MCF 10A (cell line): ENCODE results near the gene CCNL2. TPM values are rescaled to one million over a fixed set of nuclear protein-coding genes. Genes with fewer than 3 reads are reported as not detected.
A peak's percentile ranks its signal among the peaks of the same experiment; 100 is the strongest.

Source experiments
- BruUV-seq: library from RNA; stranded (reverse); fragments of 400-500 nt; replicated peaks from 2 replicates; lab custom pipeline; 2021; lab: Mats Ljungman, UMichigan
- CTCF ChIA-PET: fragments of 300-600 bp; sonication (Branson Sonifier 250); formaldehyde crosslinking; extraction: SDS; loops from one replicate; lab custom pipeline; 2021; ENCODE audit warnings: antibody characterized with exemption, inconsistent platforms; lab: Yijun Ruan, JAX
- POLR2A ChIA-PET: fragments of 300-600, 350-650 bp; sonication (Branson Sonifier 250); formaldehyde crosslinking; extraction: SDS; loops from one replicate; lab custom pipeline; 2020; ENCODE audit warnings: antibody characterized with exemption, inconsistent platforms; lab: Yijun Ruan, JAX
- DNase-seq: peaks from one replicate; pipeline ENCODE4 v3.0.0-alpha.2; 2018; ENCODE audit not compliant: unreplicated experiment
- H3K27ac Mint-ChIP-seq: one replicate; pipeline ENCODE4 v1.8.0; 2022; ENCODE audit warnings: mild to moderate bottlenecking, low read depth, mixed read lengths; ENCODE audit not compliant: unreplicated experiment
- H3K27me3 Mint-ChIP-seq: one replicate; pipeline ENCODE4 v1.8.0; 2022; ENCODE audit warnings: mixed read lengths; ENCODE audit not compliant: insufficient read depth, unreplicated experiment
- H3K36me3 Mint-ChIP-seq: one replicate; pipeline ENCODE4 v1.8.0; 2022; ENCODE audit warnings: mild to moderate bottlenecking, moderate library complexity, mixed read lengths; ENCODE audit not compliant: insufficient read depth, unreplicated experiment
- H3K4me1 Mint-ChIP-seq: one replicate; pipeline ENCODE4 v1.8.0; 2022; ENCODE audit warnings: mixed read lengths; ENCODE audit not compliant: insufficient read depth, unreplicated experiment
- H3K4me3 Mint-ChIP-seq: one replicate; pipeline ENCODE4 v1.8.0; 2022; ENCODE audit warnings: mild to moderate bottlenecking, moderate library complexity, mixed read lengths; ENCODE audit not compliant: unreplicated experiment
- H3K9me3 Mint-ChIP-seq: one replicate; pipeline ENCODE4 v1.8.0; 2022; ENCODE audit warnings: mixed read lengths; ENCODE audit not compliant: unreplicated experiment
- CTCF ChIP-seq: fragments of 200-600 bp; IDR thresholded peaks from one replicate; pipeline ENCODE4 v1.8.0; 2022; ENCODE audit warnings: antibody characterized with exemption, mild to moderate bottlenecking; ENCODE audit not compliant: unreplicated experiment
- intact Hi-C: fragments of 100-400 bp; cut with micrococcal nuclease; formaldehyde crosslinking; loops from 2 replicates; pipeline ENCODE4 v1.14.1; 2022
- total RNA-seq: library from RNA; stranded (reverse); gene quantifications from 2 replicates; pipeline ENCODE4 v1.2.3, GENCODE V29; 2022

CCNL2 gene
- total RNA-seq, 1 experiment from 2014 or later, result 248 TPM

- Mint-ChIP-seq H3K4me1 (peaks cover 7% of the 10 kb centered on the region), H3K4me3 (peak overlapping the region; percentile 83), H3K27ac (peak overlapping the region; percentile 94), H3K9me3 (peaks cover 5% of the 10 kb centered on the region), H3K36me3 (peaks cover 70% of the 10 kb centered on the region), H3K27me3 (no peaks in the 10 kb centered on the region)
- POLR2A ChIA-PET, result interaction anchor here (0.7 to 3.4 kb wide), 13 partner anchors 8 to 395 kb away, joined by 3 to 40 read pairs (median 5); partner anchors contain the start of genes ANKRD65, AURKAIP1, CCNL2 and ISG15
- no TSS peak for BruUV-seq
- DNase-seq, result no peak
- no peak for TF ChIP-seq CTCF
- intact Hi-C loops, result loop anchor here (10.0 kb wide), 1 partner anchor 97 kb away; no protein-coding TSS in a partner anchor
- CTCF ChIA-PET, result interaction anchor here (0.6 to 1.2 kb wide), 2 partner anchors 36 to 93 kb away, joined by 3 to 5 read pairs; no protein-coding TSS in a partner anchor
Measured at GRCh38 chr1:1407636-1408318, 8.6 kb upstream of the CCNL2 start.

GRCh38 chr1:1406821-1407635 lies 7.9 kb upstream of the CCNL2 start, which contains the start of gene MRPL20:
Gene MRPL20 (minus strand): TSS chr1:1407293. CDS start chr1:1407217, 76 bp downstream.
- intact Hi-C loops, result loop anchor here (10.0 kb wide), 1 partner anchor 98 kb away; no protein-coding TSS in a partner anchor
- H3K27ac Mint-ChIP-seq, result peak within 1 kb of the TSS; percentile 94
- H3K36me3 Mint-ChIP-seq, result peaks cover 77% of the 10 kb centered on the region
- DNase-seq, result peak; percentile 89
- POLR2A ChIA-PET, result interaction anchor here (0.7 to 3.4 kb wide), 15 partner anchors 8 to 394 kb away, joined by 3 to 40 read pairs (median 4); partner anchors contain the start of genes ANKRD65, AURKAIP1, CCNL2 and ISG15
- no peaks in the 10 kb centered on the region for H3K9me3 Mint-ChIP-seq
- no peak for TF ChIP-seq CTCF
- no peaks in the 10 kb centered on the region for H3K27me3 Mint-ChIP-seq
- peaks cover 11% of the 10 kb centered on the region for H3K4me1 Mint-ChIP-seq
- peak within 1 kb of the TSS; percentile 83 for H3K4me3 Mint-ChIP-seq
- BruUV-seq, result no TSS peak
- CTCF ChIA-PET, result interaction anchor here (0.6 to 1.2 kb wide), 2 partner anchors 35 to 93 kb away, joined by 3 to 5 read pairs; no protein-coding TSS in a partner anchor

- Mint-ChIP-seq H3K27ac (peak overlapping the region; percentile 94), H3K27me3 (no peaks in the 10 kb centered on the region), H3K36me3 (peaks cover 83% of the 10 kb centered on the region), H3K4me1 (peaks cover 13% of the 10 kb centered on the region), H3K9me3 (no peaks in the 10 kb centered on the region), H3K4me3 (peak overlapping the region; percentile 83)
- DNase-seq, result no peak
- ChIA-PET CTCF (interaction anchor here (0.7 to 1.3 kb wide), 3 partner anchors 34 to 468 kb away, joined by 4 read pairs; no protein-coding TSS in a partner anchor), POLR2A (interaction anchor here (0.7 to 3.4 kb wide), 8 partner anchors 7 to 393 kb away, joined by 3 to 40 read pairs (median 7); partner anchors contain the start of genes ANKRD65, AURKAIP1, CCNL2 and ISG15)
- no TSS peak for BruUV-seq
- intact Hi-C loops, result loop anchor here (10.0 kb wide), 1 partner anchor 99 kb away; no protein-coding TSS in a partner anchor
- TF ChIP-seq CTCF, result no peak
Measured at GRCh38 chr1:1406101-1406820, 7.1 kb upstream of the CCNL2 start.
